ENCODE data around the gene CFAP97D2.
A peak's percentile ranks its signal among the peaks of the same experiment; 100 is the strongest.
"Not testable (repeated sequence)": the region's sequence is repeated elsewhere in the genome, so short reads cannot be mapped to it uniquely, and the experiment has no call there.

CFAP97D2 gene

GRCh38 chr13:114179087-114179658 lies at the start of gene CFAP97D2:
Gene CFAP97D2, plus strand, starts transcription at chr13:114179257. Its CDS starts 74 bp downstream, at chr13:114179331.
- no peak for DNase-seq

GRCh38 chr13:114129649-114130062 lies 49.4 kb upstream of the CFAP97D2 start:
- DNase-seq: no peak

- DNase-seq: no peak
These were observed 48.8 kb upstream of the CFAP97D2 start for GRCh38 chr13:114130131-114130836.

GRCh38 chr13:114130837-114131582 lies 48.0 kb upstream of the CFAP97D2 start:
- DNase-seq: peak; percentile 27

- no peak for DNase-seq
These were observed 47.3 kb upstream of the CFAP97D2 start for GRCh38 chr13:114131583-114132418.

GRCh38 chr13:114132419-114133121 lies 46.5 kb upstream of the CFAP97D2 start, which contains the start of gene RASA3:
Gene RASA3, minus strand, starts transcription at chr13:114132623. Its CDS starts 134 bp downstream, at chr13:114132489.
- DNase-seq: peak; percentile 48

GRCh38 chr13:114133126-114133525 lies 45.9 kb upstream of the CFAP97D2 start:
- not testable (repeated sequence) for DNase-seq

- not testable (repeated sequence) for DNase-seq
These were observed 45.5 kb upstream of the CFAP97D2 start for GRCh38 chr13:114133552-114133951.

- DNase-seq: no peak
These were observed 44.7 kb upstream of the CFAP97D2 start for GRCh38 chr13:114134111-114134943.

GRCh38 chr13:114134944-114135610 lies 44.0 kb upstream of the CFAP97D2 start:
- no peak for DNase-seq

- no peak for DNase-seq
These were observed 43.3 kb upstream of the CFAP97D2 start for GRCh38 chr13:114135731-114136171.

- no peak for DNase-seq
These were observed 42.5 kb upstream of the CFAP97D2 start for GRCh38 chr13:114136576-114136975.

- DNase-seq: no peak
These were observed 38.7 kb upstream of the CFAP97D2 start for GRCh38 chr13:114140131-114140905.

GRCh38 chr13:114140906-114141250 lies 38.2 kb upstream of the CFAP97D2 start:
- DNase-seq: no peak

GRCh38 chr13:114141261-114141996 lies 37.6 kb upstream of the CFAP97D2 start:
- no peak for DNase-seq

GRCh38 chr13:114142137-114142550 lies 36.9 kb upstream of the CFAP97D2 start:
- no peak for DNase-seq

GRCh38 chr13:114142640-114143490 lies 36.2 kb upstream of the CFAP97D2 start:
- peak; percentile 78 for DNase-seq

Measured in NCI-H748 treated with DMSO at 0.1 percent for 48 hours (cell line).